ENCODE data around the gene TMEM81.
A peak's percentile ranks its signal among the peaks of the same experiment; 100 is the strongest.

The TMEM81 gene, protein sequence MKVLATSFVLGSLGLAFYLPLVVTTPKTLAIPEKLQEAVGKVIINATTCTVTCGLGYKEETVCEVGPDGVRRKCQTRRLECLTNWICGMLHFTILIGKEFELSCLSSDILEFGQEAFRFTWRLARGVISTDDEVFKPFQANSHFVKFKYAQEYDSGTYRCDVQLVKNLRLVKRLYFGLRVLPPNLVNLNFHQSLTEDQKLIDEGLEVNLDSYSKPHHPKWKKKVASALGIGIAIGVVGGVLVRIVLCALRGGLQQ

GRCh38 chr1:205084360-205084759, at the start of gene TMEM81:
TSS of gene TMEM81 (minus strand) at chr1:205084460. CDS start at chr1:205084320, 140 bp downstream.
- no peak for DNase-seq (ENCODE audit: low spot score)

GRCh38 chr1:205133287-205133686, 49.0 kb upstream of the TMEM81 start:
- DNase-seq (ENCODE audit: low spot score), result no peak

GRCh38 chr1:205129447-205130029, 45.3 kb upstream of the TMEM81 start:
- no peak for DNase-seq (ENCODE audit: low spot score)

GRCh38 chr1:205128050-205128449, 43.8 kb upstream of the TMEM81 start:
- DNase-seq (ENCODE audit: low spot score), result no peak

- no peak for DNase-seq (ENCODE audit: low spot score)
These were observed 43.4 kb upstream of the TMEM81 start for GRCh38 chr1:205127646-205128045.

- DNase-seq (ENCODE audit: low spot score), result no peak
These were observed 40.5 kb upstream of the TMEM81 start for GRCh38 chr1:205124726-205125125.

GRCh38 chr1:205122489-205122882, 38.2 kb upstream of the TMEM81 start:
- DNase-seq (ENCODE audit: low spot score), result no peak

DNA sequence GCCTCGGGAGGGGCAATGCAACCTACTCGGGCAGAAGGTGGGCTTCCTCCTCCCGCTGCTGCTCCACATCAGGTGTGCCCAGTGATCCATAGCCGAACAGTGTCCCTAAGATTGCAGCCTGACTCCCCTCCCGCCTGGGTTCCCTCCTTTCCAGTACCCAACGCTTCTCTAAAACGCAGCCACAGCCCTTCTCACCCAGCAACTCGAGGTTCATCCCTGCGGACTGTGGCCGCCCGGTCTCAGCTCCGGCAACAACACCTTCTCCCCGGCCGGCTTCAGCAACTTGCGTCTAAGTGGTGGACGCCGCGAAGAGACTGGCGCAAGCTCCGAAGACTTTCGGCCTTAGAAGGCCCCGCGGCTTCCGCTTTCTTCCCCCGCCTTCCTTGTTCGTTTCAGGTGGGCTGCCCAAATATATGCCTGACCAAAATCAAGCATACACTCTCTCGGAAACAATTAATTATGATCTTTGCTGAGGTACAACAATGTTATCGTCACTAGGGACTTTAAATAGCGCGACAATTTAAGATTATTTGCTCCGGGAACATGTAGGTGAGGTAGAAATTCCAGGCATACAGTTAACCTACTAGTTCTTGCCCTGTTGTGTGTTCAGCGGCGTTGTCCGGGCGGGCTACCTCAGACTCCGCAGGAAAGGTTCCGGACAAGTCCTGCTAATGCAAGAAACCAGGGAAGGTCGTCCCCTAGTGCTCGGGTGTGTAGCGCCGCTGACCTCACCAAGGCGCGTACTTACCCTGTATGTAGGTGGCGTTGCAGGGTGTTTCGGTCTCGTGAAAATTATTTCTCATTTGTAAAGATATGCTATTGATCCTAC, 37.6 kb upstream of the TMEM81 start, which contains the start of gene RBBP5:
Gene RBBP5 (minus strand): TSS at position 319 of the 829 bp plus-strand sequence. CDS start 105 bp downstream, at position 214.
- peak; percentile 88 for DNase-seq (ENCODE audit: low spot score)

- DNase-seq (ENCODE audit: low spot score), result no peak
These were observed 34.5 kb upstream of the TMEM81 start for GRCh38 chr1:205118752-205119151.

DNA sequence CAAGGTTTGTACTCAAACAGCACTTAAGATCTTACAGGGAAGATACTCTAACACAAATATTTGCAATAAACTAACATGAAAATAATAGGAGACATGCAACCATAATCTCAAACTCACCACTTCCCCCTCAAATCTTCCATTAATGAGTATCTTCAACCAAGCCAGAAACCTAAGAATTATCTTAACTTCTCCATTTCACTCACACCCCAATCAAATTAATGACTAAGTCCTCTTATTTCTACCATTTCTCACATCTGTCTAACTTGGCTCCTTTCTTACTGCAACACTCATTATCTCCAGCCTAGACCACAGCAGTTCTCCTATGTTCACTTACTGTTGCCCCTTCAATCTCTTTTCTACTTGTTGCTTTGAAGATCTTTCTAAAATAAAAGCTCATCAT, 27.1 kb upstream of the TMEM81 start:
- DNase-seq (ENCODE audit: low spot score), result no peak

- no peak for DNase-seq (ENCODE audit: low spot score)
These were observed 25.5 kb upstream of the TMEM81 start for GRCh38 chr1:205109711-205110110.

- no peak for DNase-seq (ENCODE audit: low spot score)
These were observed 25.0 kb upstream of the TMEM81 start for GRCh38 chr1:205109269-205109668.

DNA sequence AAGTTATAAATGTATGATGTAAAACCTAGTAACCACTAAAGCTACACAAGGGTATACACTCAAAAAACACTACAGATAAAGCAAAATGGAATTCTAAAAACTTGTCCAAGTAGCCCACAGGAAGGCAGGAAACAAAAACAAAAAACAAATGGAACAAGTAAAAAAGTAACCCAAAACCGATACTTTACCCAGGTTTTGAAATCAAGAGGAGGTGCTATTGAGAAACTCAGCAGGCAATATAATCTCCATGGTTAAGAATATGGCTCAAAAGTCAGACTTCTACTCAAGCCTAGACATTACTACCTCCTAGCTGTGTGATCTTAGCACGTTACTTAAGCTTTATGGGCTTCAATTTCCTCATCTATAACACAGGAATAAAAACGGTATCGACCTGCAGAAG, 24.2 kb upstream of the TMEM81 start:
- no peak for DNase-seq (ENCODE audit: low spot score)

DNA sequence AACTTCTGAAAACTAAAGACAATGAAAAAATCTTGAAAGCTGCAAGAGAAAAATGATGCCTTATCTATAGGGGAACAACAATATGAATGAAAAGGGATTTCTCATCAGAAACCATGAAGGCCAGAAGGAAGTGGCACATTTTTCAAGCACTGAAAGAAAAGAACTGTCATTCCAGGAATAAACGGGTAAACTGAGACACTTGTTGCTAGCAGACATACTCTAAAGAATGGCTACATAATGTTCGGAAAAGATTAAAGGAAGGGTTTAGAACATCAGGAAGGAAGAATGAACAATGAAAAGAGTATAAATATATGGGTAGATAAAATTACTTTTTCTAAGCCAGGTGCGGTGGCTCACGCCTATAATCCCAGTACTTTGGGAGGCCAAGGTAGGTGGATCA, 23.1 kb upstream of the TMEM81 start:
- no peak for DNase-seq (ENCODE audit: low spot score)

GRCh38 chr1:205102404-205102803, 18.1 kb upstream of the TMEM81 start:
- no peak for DNase-seq (ENCODE audit: low spot score)

GRCh38 chr1:205098242-205098641, 14.0 kb upstream of the TMEM81 start:
- no peak for DNase-seq (ENCODE audit: low spot score)

- no peak for DNase-seq (ENCODE audit: low spot score)
These were observed 11.2 kb upstream of the TMEM81 start for GRCh38 chr1:205095422-205095821.

- no peak for DNase-seq (ENCODE audit: low spot score)
These were observed 6.9 kb upstream of the TMEM81 start for GRCh38 chr1:205091043-205091740.

DNA sequence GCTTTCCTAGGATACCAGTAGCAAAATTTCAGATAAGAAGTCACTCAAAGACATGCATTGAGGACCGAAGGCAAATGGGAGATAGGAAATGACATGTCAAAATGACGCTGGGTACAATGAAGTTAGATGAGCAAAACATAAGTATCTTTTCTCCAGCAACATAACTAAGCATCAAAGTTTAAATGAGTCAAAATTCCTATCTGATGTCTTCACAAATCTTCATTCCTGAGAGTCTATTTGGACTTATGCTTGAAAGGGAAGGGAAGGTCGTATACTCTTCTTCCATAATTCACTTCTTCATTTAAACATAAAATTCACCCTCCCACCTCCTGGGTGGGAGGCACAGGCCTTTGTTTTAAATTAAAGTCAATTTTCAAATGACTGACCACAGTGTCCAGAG, 4.1 kb upstream of the TMEM81 start:
- no peak for DNase-seq (ENCODE audit: low spot score)

GRCh38 chr1:205082431-205082830, 1.8 kb downstream of the TMEM81 start:
- DNase-seq (ENCODE audit: low spot score), result no peak

GRCh38 chr1:205077934-205078311, 6.3 kb downstream of the TMEM81 start:
- DNase-seq (ENCODE audit: low spot score), result no peak

DNA sequence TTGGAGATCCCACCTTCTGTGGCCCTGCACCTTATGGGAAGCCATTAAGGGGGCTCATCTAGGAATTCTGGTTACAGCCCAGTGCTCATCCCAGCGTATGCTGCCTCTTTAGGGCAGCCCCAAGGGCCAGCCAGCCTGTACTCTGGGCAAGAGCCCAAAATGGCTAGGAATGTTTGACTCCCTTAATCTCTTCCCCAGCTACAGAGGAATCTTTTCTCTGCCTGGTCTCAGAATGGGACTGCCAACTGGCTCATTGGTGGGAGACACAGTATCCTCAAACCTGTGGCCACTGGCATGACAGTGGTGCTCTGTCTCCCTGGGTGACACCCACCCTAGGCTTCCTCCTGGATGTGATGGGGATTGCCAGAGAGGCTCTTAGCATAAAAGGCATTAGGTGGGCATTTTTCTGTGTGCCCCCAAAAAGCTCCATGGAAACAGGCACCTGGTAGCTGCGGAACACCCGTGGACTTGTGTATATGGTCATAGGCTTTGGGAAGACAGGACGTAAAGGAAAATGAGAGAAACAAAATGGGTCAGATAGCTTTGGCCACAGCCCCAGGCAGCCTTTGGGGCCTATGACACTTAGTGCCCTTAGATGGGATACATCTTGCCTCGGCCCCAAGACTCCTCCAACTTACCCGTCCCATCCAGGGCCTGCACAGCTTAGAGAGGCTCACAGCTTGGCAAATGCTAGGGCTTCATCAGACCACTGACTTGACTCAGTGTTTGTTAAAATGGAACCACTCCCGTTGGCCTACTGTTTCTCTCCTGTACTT, 6.9 kb downstream of the TMEM81 start:
- peak; percentile 30 for DNase-seq (ENCODE audit: low spot score)

Data from AG08396 (cell line).